Smooth muscle cell (in vitro differentiated cells): ENCODE measurements around the gene TRABD2B. TPM values are rescaled to one million over a fixed set of nuclear protein-coding genes. Genes with fewer than 3 reads are reported as not detected.

Experiments used
- DNase-seq: peaks from one replicate; lab custom pipeline; 2025; ENCODE audit not compliant: unreplicated experiment; lab: John Stamatoyannopoulos, UW
- H2AFZ ChIP-seq: fragments of 200-600 bp; sonication (generic); 2 replicates; pipeline ENCODE4 v1.6.0; 2016; ENCODE audit warnings: antibody characterized with exemption, low read depth, mild to moderate bottlenecking
- H3F3A ChIP-seq: fragments of 200-600 bp; sonication (generic); 2 replicates; pipeline ENCODE4 v1.6.0; 2017; ENCODE audit warnings: antibody characterized with exemption, low read depth
- H3K27ac ChIP-seq: fragments of 200-600 bp; sonication (generic); 2 replicates; pipeline ENCODE4 v1.5.1; 2016; ENCODE audit warnings: low read depth, mild to moderate bottlenecking
- H3K27me3 ChIP-seq: fragments of 200-600 bp; sonication (generic); 2 replicates; pipeline ENCODE4 v1.6.1; 2016; ENCODE audit warnings: low read depth, mild to moderate bottlenecking
- H3K36me3 ChIP-seq: fragments of 200-600 bp; sonication (generic); 2 replicates; pipeline ENCODE4 v1.5.1; 2016; ENCODE audit warnings: low read depth
- H3K4me1 ChIP-seq: fragments of 200-600 bp; sonication (generic); 2 replicates; pipeline ENCODE4 v1.5.1; 2016; ENCODE audit warnings: low read depth
- H3K4me2 ChIP-seq: fragments of 200-600 bp; sonication (generic); 2 replicates; pipeline ENCODE4 v1.6.0; 2016; ENCODE audit warnings: mild to moderate bottlenecking
- H3K4me3 ChIP-seq: fragments of 200-600 bp; sonication (generic); 2 replicates; pipeline ENCODE4 v1.5.1; 2016; ENCODE audit warnings: mild to moderate bottlenecking
- H3K79me2 ChIP-seq: fragments of 200-600 bp; sonication (generic); 2 replicates; pipeline ENCODE4 v1.6.0; 2016; ENCODE audit warnings: low read depth, mild to moderate bottlenecking
- H3K9ac ChIP-seq: fragments of 200-600 bp; sonication (generic); 2 replicates; pipeline ENCODE4 v1.6.0; 2016; ENCODE audit warnings: low read depth
- H3K9me3 ChIP-seq: fragments of 200-600 bp; sonication (generic); replicated peaks from 2 replicates; pipeline ENCODE4 v1.5.1; 2016; ENCODE audit warnings: low read depth
- H4K20me1 ChIP-seq: fragments of 200-600 bp; sonication (generic); 2 replicates; pipeline ENCODE4 v1.6.0; 2016; ENCODE audit warnings: low read depth
- CTCF ChIP-seq: fragments of 200-600 bp; sonication (generic); IDR thresholded peaks from 2 replicates; pipeline ENCODE4 v1.5.1; 2017; ENCODE audit warnings: borderline replicate concordance, mild to moderate bottlenecking, antibody characterized with exemption; ENCODE audit not compliant: insufficient read depth, poor library complexity, severe bottlenecking
- WGBS: methylation state at CpG from one replicate; pipeline ENCODE4 v1.1.7; 2016; ENCODE audit warnings: low lambda C conversion rate; 5-methylcytosine and 5-hydroxymethylcytosine counted together
- polyA plus RNA-seq: library from polyadenylated mRNA; unstranded; fragments of >200 nt; fragmentation: Nextera tagmentation; extraction: Ambion mirVana; gene quantifications from 2 replicates; pipeline ENCODE4 v1.2.1, GENCODE V29; 2016
- total RNA-seq: library from RNA; depleted of rRNA; stranded (reverse); fragments of >200 nt; gene quantifications from 2 replicates; pipeline ENCODE4 v1.2.3, GENCODE V29; 2014

The TRABD2B gene
- total and polyA plus RNA-seq, 2 experiments from 2014 or later: 0.94 to 4.9 TPM

GRCh38 chr1:47890779-47891178, 106.4 kb downstream of the TRABD2B start:
- Histone ChIP-seq H3K9ac (no peak overlapping the region), H3K4me1 (peaks cover 10% of the 10 kb centered on the region), H3F3A (no peaks in the 10 kb centered on the region), H3K27ac (no peak overlapping the region), H3K9me3 (no peaks in the 10 kb centered on the region), H3K4me2 (no peak overlapping the region), H3K27me3 (no peaks in the 10 kb centered on the region), H3K4me3 (no peak overlapping the region), H3K79me2 (no peaks in the 10 kb centered on the region), H4K20me1 (peaks cover 59% of the 10 kb centered on the region), H2AFZ (no peak overlapping the region), H3K36me3 (no peaks in the 10 kb centered on the region)
- 94% methylated on average over 5 of the region's 5 CpGs for WGBS
- TF ChIP-seq CTCF: no peak
- DNase-seq: no peak

GRCh38 chr1:47888294-47888629, 108.9 kb downstream of the TRABD2B start:
- Histone ChIP-seq H3K79me2 (no peaks in the 10 kb centered on the region), H3K9ac (no peak overlapping the region), H3K36me3 (no peaks in the 10 kb centered on the region), H3K9me3 (no peaks in the 10 kb centered on the region), H3K4me3 (no peak overlapping the region), H3K27ac (no peak overlapping the region), H3F3A (no peaks in the 10 kb centered on the region), H2AFZ (no peak overlapping the region), H3K4me1 (no peaks in the 10 kb centered on the region), H3K4me2 (no peak overlapping the region), H4K20me1 (peaks cover 80% of the 10 kb centered on the region), H3K27me3 (no peaks in the 10 kb centered on the region)
- WGBS: 86% methylated on average over 1 of the region's 1 CpG
- DNase-seq: no peak
- no peak for TF ChIP-seq CTCF

GRCh38 chr1:47887475-47888293, 109.5 kb downstream of the TRABD2B start:
- H3K4me3 ChIP-seq: no peak overlapping the region
- H3K36me3 ChIP-seq: no peaks in the 10 kb centered on the region
- no peak overlapping the region for H2AFZ ChIP-seq
- H3K27ac ChIP-seq: no peak overlapping the region
- H3F3A ChIP-seq: no peaks in the 10 kb centered on the region
- peaks cover 84% of the 10 kb centered on the region for H4K20me1 ChIP-seq
- no peaks in the 10 kb centered on the region for H3K4me1 ChIP-seq
- no peaks in the 10 kb centered on the region for H3K27me3 ChIP-seq
- H3K79me2 ChIP-seq: no peaks in the 10 kb centered on the region
- no peak overlapping the region for H3K9ac ChIP-seq
- TF ChIP-seq CTCF: no peak
- DNase-seq: no peak
- no peaks in the 10 kb centered on the region for H3K9me3 ChIP-seq
- 74% methylated on average over 16 of the region's 16 CpGs for WGBS
- no peak overlapping the region for H3K4me2 ChIP-seq

GRCh38 chr1:47887060-47887459, 110.1 kb downstream of the TRABD2B start:
- Histone ChIP-seq H3K36me3 (no peaks in the 10 kb centered on the region), H3K27me3 (no peaks in the 10 kb centered on the region), H2AFZ (no peak overlapping the region), H3K9me3 (no peaks in the 10 kb centered on the region), H3F3A (no peaks in the 10 kb centered on the region), H3K4me1 (no peaks in the 10 kb centered on the region), H3K4me3 (no peak overlapping the region), H3K9ac (no peak overlapping the region), H3K79me2 (no peaks in the 10 kb centered on the region), H3K27ac (no peak overlapping the region), H4K20me1 (peaks cover 86% of the 10 kb centered on the region), H3K4me2 (no peak overlapping the region)
- no peak for DNase-seq
- 91% methylated on average over 2 of the region's 2 CpGs for WGBS
- TF ChIP-seq CTCF: no peak
